H9 (cell line): ENCODE data around the gene PSMD10. TPM values are rescaled to one million over a fixed set of nuclear protein-coding genes. Genes with fewer than 3 reads are reported as not detected.

Experiments
- DNase-seq: peaks from one replicate; pipeline ENCODE4 v3.0.0-alpha.2; 2017
- H2AFZ ChIP-seq: one replicate; pipeline ENCODE4 v1.6.1; 2013; ENCODE audit warnings: mild to moderate bottlenecking, low read length, control low read depth, moderate library complexity
- H2AK5ac ChIP-seq: 2 replicates; pipeline ENCODE4 v1.6.1; 2013; ENCODE audit warnings: low read length, control low read depth, mixed read lengths; ENCODE audit not compliant: insufficient read length
- H2BK120ac ChIP-seq: one replicate; pipeline ENCODE4 v1.6.1; 2013; ENCODE audit warnings: low read depth, mild to moderate bottlenecking, low read length, control low read depth, inconsistent platforms; ENCODE audit not compliant: poor library complexity, severe bottlenecking
- H2BK12ac ChIP-seq: 2 replicates; pipeline ENCODE4 v1.6.1; 2013; ENCODE audit warnings: low read length, control low read depth, mixed read lengths, low read depth; ENCODE audit not compliant: insufficient read length
- H2BK15ac ChIP-seq: 2 replicates; pipeline ENCODE4 v1.6.1; 2013; ENCODE audit warnings: low read depth, low read length, control low read depth
- H2BK20ac ChIP-seq: one replicate; pipeline ENCODE4 v1.6.1; 2013; ENCODE audit warnings: low read depth, mild to moderate bottlenecking, low read length, control low read depth, inconsistent platforms; ENCODE audit not compliant: poor library complexity, severe bottlenecking
- H2BK5ac ChIP-seq: 2 replicates; pipeline ENCODE4 v1.6.1; 2013; ENCODE audit warnings: low read length, control low read depth, mixed read lengths; ENCODE audit not compliant: insufficient read length
- H3K14ac ChIP-seq: 2 replicates; pipeline ENCODE4 v1.6.1; 2013; ENCODE audit warnings: low read length, control low read depth; ENCODE audit not compliant: insufficient read depth
- H3K18ac ChIP-seq: 2 replicates; pipeline ENCODE4 v1.6.1; 2013; ENCODE audit warnings: low read depth, mild to moderate bottlenecking, mixed read lengths, low read length, control low read depth; ENCODE audit not compliant: insufficient read length
- H3K23ac ChIP-seq: 2 replicates; pipeline ENCODE4 v1.6.1; 2013; ENCODE audit warnings: low read length, control low read depth, mixed read lengths, low read depth; ENCODE audit not compliant: insufficient read length
- H3K23me2 ChIP-seq: 2 replicates; pipeline ENCODE4 v1.6.1; 2013; ENCODE audit warnings: low read depth, mild to moderate bottlenecking, mixed read lengths, low read length, control low read depth; ENCODE audit not compliant: insufficient read length, poor library complexity, severe bottlenecking
- H3K27ac ChIP-seq: 2 replicates; pipeline ENCODE4 v1.5.1; 2013; ENCODE audit warnings: low read length, control low read depth, mixed read lengths, low read depth; ENCODE audit not compliant: insufficient read length
- H3K27me3 ChIP-seq: 2 replicates; pipeline ENCODE4 v1.6.1; 2013; ENCODE audit warnings: low read length, control low read depth, inconsistent platforms; ENCODE audit not compliant: insufficient read depth
- H3K4ac ChIP-seq: 2 replicates; pipeline ENCODE4 v1.6.1; 2013; ENCODE audit warnings: low read depth, mild to moderate bottlenecking, control low read depth, inconsistent platforms, low read length, moderate library complexity
- H3K4me1 ChIP-seq: 2 replicates; pipeline ENCODE4 v1.6.1; 2013; ENCODE audit warnings: low read length, control low read depth, inconsistent platforms; ENCODE audit not compliant: insufficient read depth
- H3K4me2 ChIP-seq: 2 replicates; pipeline ENCODE4 v1.6.1; 2013; ENCODE audit warnings: low read length, control low read depth, mixed read lengths; ENCODE audit not compliant: insufficient read length, insufficient read depth
- H3K56ac ChIP-seq: 2 replicates; pipeline ENCODE4 v1.6.1; 2013; ENCODE audit warnings: low read depth, mild to moderate bottlenecking, mixed read lengths, low read length, control low read depth; ENCODE audit not compliant: insufficient read length
- H3K79me1 ChIP-seq: 2 replicates; pipeline ENCODE4 v1.6.1; 2013; ENCODE audit warnings: low read depth, mild to moderate bottlenecking, moderate library complexity, low read length, control low read depth, inconsistent platforms; ENCODE audit not compliant: insufficient read depth, poor library complexity, severe bottlenecking
- H3K79me2 ChIP-seq: 2 replicates; pipeline ENCODE4 v1.6.1; 2013; ENCODE audit warnings: low read length, control low read depth, inconsistent platforms; ENCODE audit not compliant: insufficient read depth
- H3K9ac ChIP-seq: 2 replicates; pipeline ENCODE4 v1.6.1; 2013; ENCODE audit warnings: low read length, control low read depth, mixed read lengths; ENCODE audit not compliant: insufficient read length; ENCODE audit errors: extremely low read depth
- H3K9me3 ChIP-seq: one replicate; pipeline ENCODE4 v1.6.1; 2013; ENCODE audit warnings: low read depth, low read length, inconsistent platforms; ENCODE audit not compliant: control insufficient read depth
- H3T11ph ChIP-seq: one replicate; pipeline ENCODE4 v1.6.1; 2013; ENCODE audit warnings: mild to moderate bottlenecking, low read length, control low read depth, inconsistent platforms
- H4K20me1 ChIP-seq: one replicate; pipeline ENCODE4 v1.6.1; 2013; ENCODE audit not compliant: control insufficient read depth, insufficient read length, insufficient read depth
- H4K5ac ChIP-seq: 2 replicates; pipeline ENCODE4 v1.6.1; 2013; ENCODE audit warnings: low read depth, mild to moderate bottlenecking, mixed read lengths, low read length, control low read depth; ENCODE audit not compliant: insufficient read length
- H4K8ac ChIP-seq: replicated peaks from 2 replicates; pipeline ENCODE4 v1.6.1; 2013; ENCODE audit warnings: low read length, control low read depth, mixed read lengths, low read depth; ENCODE audit not compliant: insufficient read length
- H4K91ac ChIP-seq: 2 replicates; pipeline ENCODE4 v1.6.1; 2013; ENCODE audit warnings: low read depth, mild to moderate bottlenecking, moderate library complexity, mixed read lengths, low read length, control low read depth; ENCODE audit not compliant: insufficient read length
- H3K27ac Mint-ChIP-seq, 3 experiments: 2 replicates in 2 of 3; 3 replicates in 1 of 3; pipeline ENCODE4 v1.8.0; 2020 to 2021; ENCODE audit warnings: mixed read lengths in 3 of 3, mild to moderate bottlenecking in 1 of 3, moderate library complexity in 1 of 3
- H3K27me3 Mint-ChIP-seq: 2 replicates; pipeline ENCODE4 v1.8.0; 2021; ENCODE audit warnings: low read depth, mild to moderate bottlenecking, moderate library complexity, mixed read lengths
- H3K36me3 Mint-ChIP-seq, 3 experiments: 2 replicates in 2 of 3; 3 replicates in 1 of 3; pipeline ENCODE4 v1.8.0; 2020 to 2021; ENCODE audit warnings: low read depth in 3 of 3, mixed read lengths in 3 of 3; ENCODE audit not compliant: insufficient read depth in 1 of 3
- H3K4me1 Mint-ChIP-seq, 2 experiments: 2 replicates each; pipeline ENCODE4 v1.8.0; 2020; ENCODE audit warnings: mixed read lengths in 2 of 2
- H3K4me3 Mint-ChIP-seq, 2 experiments: 2 replicates in 1 of 2; 3 replicates in 1 of 2; pipeline ENCODE4 v1.8.0; 2020 to 2021; ENCODE audit warnings: mild to moderate bottlenecking in 2 of 2, mixed read lengths in 2 of 2, moderate library complexity in 1 of 2
- H3K9me3 Mint-ChIP-seq, 2 experiments: 2 replicates in 1 of 2; 3 replicates in 1 of 2; pipeline ENCODE4 v1.8.0; 2020; ENCODE audit warnings: mild to moderate bottlenecking in 2 of 2, mixed read lengths in 2 of 2, moderate library complexity in 1 of 2
- WGBS: extraction: QIAGEN DNeasy Blood & Tissue Kit; methylation state at CpG from one replicate; pipeline ENCODE4 v1.1.7; 2013; ENCODE audit warnings: missing lambda C conversion rate, low lambda C conversion rate, mixed read lengths; ENCODE audit not compliant: insufficient read length; ENCODE audit errors: extremely low coverage; 5-methylcytosine and 5-hydroxymethylcytosine counted together
- total RNA-seq: library from RNA; stranded (reverse); gene quantifications from 2 replicates; pipeline ENCODE4 v1.2.1, GENCODE V29; 2021
- TF ChIP-seq, protein P1 (sequence below): fragments of 200-600 bp; sonication (generic); conservative IDR thresholded peaks from 3 replicates; pipeline ENCODE4 v1.8.0; 2021; ENCODE audit warnings: antibody characterized with exemption, mild to moderate bottlenecking

Gene PSMD10
- total RNA-seq, 1 experiment from 2014 or later = 93.9 TPM

- Histone ChIP-seq H4K20me1 (no peaks in the 10 kb centered on the region), H3K4me2 (no peak overlapping the region), H4K8ac (no peak overlapping the region), H3T11ph (no peak overlapping the region), H2AFZ (no peak overlapping the region), H2BK15ac (no peak overlapping the region), H3K4ac (no peak overlapping the region), H2BK12ac (no peak overlapping the region), H3K14ac (no peak overlapping the region), H2BK20ac (no peak overlapping the region), H3K27ac (no peak overlapping the region), H3K27me3 (no peaks in the 10 kb centered on the region), H3K79me2 (no peaks in the 10 kb centered on the region), H3K9me3 (no peaks in the 10 kb centered on the region), H2BK5ac (no peak overlapping the region), H2BK120ac (no peak overlapping the region), H4K91ac (no peak overlapping the region), H3K23me2 (no peaks in the 10 kb centered on the region), H3K23ac (no peak overlapping the region), H3K18ac (no peak overlapping the region), H2AK5ac (no peak overlapping the region), H4K5ac (no peak overlapping the region), H3K56ac (no peak overlapping the region), H3K9ac (no peak overlapping the region), H3K79me1 (no peaks in the 10 kb centered on the region), H3K4me1 (no peaks in the 10 kb centered on the region)
- Mint-ChIP-seq H3K9me3 (no peaks in the 10 kb centered on the region), H3K4me3 (no peak overlapping the region), H3K27ac (no peak overlapping the region), H3K36me3 (no peaks in the 10 kb centered on the region), H3K27me3 (peaks cover 2% of the 10 kb centered on the region), H3K4me1 (peaks cover 9 to 13% of the 10 kb centered on the region in 2 experiments)
- WGBS = no CpG with 5 or more reads among the region's 4 CpGs
- TF ChIP-seq, protein P1, sequence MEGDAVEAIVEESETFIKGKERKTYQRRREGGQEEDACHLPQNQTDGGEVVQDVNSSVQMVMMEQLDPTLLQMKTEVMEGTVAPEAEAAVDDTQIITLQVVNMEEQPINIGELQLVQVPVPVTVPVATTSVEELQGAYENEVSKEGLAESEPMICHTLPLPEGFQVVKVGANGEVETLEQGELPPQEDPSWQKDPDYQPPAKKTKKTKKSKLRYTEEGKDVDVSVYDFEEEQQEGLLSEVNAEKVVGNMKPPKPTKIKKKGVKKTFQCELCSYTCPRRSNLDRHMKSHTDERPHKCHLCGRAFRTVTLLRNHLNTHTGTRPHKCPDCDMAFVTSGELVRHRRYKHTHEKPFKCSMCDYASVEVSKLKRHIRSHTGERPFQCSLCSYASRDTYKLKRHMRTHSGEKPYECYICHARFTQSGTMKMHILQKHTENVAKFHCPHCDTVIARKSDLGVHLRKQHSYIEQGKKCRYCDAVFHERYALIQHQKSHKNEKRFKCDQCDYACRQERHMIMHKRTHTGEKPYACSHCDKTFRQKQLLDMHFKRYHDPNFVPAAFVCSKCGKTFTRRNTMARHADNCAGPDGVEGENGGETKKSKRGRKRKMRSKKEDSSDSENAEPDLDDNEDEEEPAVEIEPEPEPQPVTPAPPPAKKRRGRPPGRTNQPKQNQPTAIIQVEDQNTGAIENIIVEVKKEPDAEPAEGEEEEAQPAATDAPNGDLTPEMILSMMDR = no peak
- no peak for DNase-seq
Measured at GRCh38 chrX:108070891-108071290, 20.5 kb downstream of the PSMD10 start.
